Measurements from ENCODE around the gene TOR3A.

DNA sequence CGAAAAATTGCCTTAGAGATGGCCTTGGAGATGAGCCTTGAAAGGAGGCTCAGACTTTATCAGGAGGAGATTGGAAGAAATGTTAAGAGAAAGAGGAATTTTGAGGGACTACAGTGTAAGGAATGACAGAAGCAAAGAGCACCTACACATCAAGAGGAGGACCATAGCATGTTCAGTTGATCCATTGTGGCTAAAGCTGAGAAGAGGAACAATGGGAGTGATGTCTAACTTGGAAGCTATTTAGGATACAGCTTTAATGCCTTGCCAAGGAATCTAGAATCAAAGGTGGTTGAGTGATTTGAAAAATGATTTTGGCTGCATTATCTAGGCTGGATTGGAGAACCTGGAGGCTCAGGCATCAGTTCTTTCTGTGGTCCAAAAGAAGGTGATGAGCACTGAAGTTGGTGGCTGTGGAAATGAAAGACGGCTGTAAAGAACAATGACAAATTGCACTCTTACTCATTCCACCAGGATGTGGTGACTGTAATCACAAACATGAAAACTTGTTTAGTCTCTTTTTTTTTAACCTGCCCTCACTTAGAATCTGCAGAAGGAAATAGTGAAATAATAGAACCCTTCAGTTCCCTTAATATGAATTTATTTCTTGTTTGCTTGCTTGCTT lies 44.9 kb upstream of the TOR3A start:
- TF ChIP-seq, protein P1, sequence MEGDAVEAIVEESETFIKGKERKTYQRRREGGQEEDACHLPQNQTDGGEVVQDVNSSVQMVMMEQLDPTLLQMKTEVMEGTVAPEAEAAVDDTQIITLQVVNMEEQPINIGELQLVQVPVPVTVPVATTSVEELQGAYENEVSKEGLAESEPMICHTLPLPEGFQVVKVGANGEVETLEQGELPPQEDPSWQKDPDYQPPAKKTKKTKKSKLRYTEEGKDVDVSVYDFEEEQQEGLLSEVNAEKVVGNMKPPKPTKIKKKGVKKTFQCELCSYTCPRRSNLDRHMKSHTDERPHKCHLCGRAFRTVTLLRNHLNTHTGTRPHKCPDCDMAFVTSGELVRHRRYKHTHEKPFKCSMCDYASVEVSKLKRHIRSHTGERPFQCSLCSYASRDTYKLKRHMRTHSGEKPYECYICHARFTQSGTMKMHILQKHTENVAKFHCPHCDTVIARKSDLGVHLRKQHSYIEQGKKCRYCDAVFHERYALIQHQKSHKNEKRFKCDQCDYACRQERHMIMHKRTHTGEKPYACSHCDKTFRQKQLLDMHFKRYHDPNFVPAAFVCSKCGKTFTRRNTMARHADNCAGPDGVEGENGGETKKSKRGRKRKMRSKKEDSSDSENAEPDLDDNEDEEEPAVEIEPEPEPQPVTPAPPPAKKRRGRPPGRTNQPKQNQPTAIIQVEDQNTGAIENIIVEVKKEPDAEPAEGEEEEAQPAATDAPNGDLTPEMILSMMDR (IDR thresholded peaks at IDR 0.05; ENCODE audit: low read depth, low read length, poor library complexity, severe bottlenecking) = no peak
- TF ChIP-seq EZH2phosphoT487 (IDR thresholded peaks at IDR 0.05; ENCODE audit: borderline replicate concordance, low read length) = no peak

Measured in DOHH2 (cell line).